ENCODE results near the gene ITIH3.

DNA sequence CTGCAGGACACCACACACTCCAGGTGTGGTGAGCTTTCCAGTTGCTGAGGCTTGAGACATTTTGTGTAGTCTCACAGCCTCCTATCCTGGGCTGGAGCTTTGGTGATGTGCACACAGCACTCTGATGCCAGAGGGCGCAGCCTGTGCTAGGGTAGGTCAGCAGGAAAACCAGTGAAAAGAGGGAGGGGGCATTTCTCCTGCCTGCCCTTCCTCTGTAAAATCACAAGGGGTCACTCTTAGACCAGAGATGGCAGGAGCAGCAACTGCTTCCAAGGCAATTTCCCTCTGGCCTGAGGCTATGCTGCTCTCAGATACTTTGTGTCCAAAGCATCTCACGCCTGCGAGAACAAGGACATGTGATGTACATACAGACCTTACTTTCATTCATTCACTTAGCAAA is 56.8 kb downstream of the ITIH3 start:
- TF ChIP-seq, protein P1, sequence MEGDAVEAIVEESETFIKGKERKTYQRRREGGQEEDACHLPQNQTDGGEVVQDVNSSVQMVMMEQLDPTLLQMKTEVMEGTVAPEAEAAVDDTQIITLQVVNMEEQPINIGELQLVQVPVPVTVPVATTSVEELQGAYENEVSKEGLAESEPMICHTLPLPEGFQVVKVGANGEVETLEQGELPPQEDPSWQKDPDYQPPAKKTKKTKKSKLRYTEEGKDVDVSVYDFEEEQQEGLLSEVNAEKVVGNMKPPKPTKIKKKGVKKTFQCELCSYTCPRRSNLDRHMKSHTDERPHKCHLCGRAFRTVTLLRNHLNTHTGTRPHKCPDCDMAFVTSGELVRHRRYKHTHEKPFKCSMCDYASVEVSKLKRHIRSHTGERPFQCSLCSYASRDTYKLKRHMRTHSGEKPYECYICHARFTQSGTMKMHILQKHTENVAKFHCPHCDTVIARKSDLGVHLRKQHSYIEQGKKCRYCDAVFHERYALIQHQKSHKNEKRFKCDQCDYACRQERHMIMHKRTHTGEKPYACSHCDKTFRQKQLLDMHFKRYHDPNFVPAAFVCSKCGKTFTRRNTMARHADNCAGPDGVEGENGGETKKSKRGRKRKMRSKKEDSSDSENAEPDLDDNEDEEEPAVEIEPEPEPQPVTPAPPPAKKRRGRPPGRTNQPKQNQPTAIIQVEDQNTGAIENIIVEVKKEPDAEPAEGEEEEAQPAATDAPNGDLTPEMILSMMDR (conservative IDR thresholded peaks at IDR 0.05 in 1 of 2, IDR thresholded peaks at IDR 0.05 in 1 of 2; ENCODE audit: extremely low read depth in 1 of 2, insufficient read depth in 1 of 2, low read depth in 1 of 2, low read length in 2 of 2) = peak; percentile 35 to 64
- no peak for TF ChIP-seq EZH2 (IDR thresholded peaks at IDR 0.05; ENCODE audit: borderline replicate concordance, low read length)
